GM12891 (cell line): ENCODE measurements around the gene MRPL16.

Experiments used
- POLR2AphosphoS5 ChIP-seq: IDR thresholded peaks from 2 replicates; pipeline ENCODE4 v1.6.1; 2011; ENCODE audit warnings: low read depth, low read length, control low read depth
- SPI1 ChIP-seq: IDR thresholded peaks from 2 replicates; pipeline ENCODE4 v1.6.1; 2011; ENCODE audit warnings: low read depth, low read length, control low read depth
- TAF1 ChIP-seq: IDR thresholded peaks from 2 replicates; pipeline ENCODE4 v1.6.1; 2011; ENCODE audit warnings: low read depth, low read length, control low read depth

DNA sequence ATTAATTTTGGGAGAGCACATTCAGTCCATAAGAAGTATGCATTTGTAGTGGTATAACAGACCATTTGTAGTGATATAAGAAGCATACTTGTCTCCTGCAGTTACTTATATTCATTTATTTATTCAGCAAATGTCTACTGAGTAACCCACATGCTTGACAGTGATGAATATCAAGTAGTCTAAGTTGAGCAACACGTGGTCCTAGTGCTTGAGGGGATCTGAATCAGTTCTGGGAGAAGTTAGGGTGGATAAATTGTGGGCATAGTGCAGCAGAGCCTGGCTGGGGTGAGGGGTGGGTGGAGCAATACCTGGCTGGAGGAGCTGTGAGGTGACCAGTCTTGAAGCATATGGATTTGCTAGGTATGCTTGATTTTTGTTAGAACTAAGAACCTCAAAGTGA lies 31.1 kb downstream of the MRPL16 start:
- no peak for TF ChIP-seq SPI1
- TF ChIP-seq POLR2AphosphoS5 = no peak
- no peak for TF ChIP-seq TAF1
